Measurements from ENCODE around the gene PPP3CA. TPM values are rescaled to one million over a fixed set of nuclear protein-coding genes. Genes with fewer than 3 reads are reported as not detected.
A peak's percentile ranks its signal among the peaks of the same experiment; 100 is the strongest.
"Not testable (repeated sequence)": the region's sequence is repeated elsewhere in the genome, so short reads cannot be mapped to it uniquely, and the experiment has no call there.

PPP3CA gene
- total RNA-seq, 1 donor from 2014 or later, result 36.5 TPM

- Mint-ChIP-seq H3K4me3 (ENCODE audit: unreplicated experiment) (no peak overlapping the region), H3K4me1 (ENCODE audit: low read depth) (peaks cover 38% of the 10 kb centered on the region), H3K36me3 (ENCODE audit: low read depth) (no peaks in the 10 kb centered on the region), H3K27ac (ENCODE audit: unreplicated experiment) (no peak overlapping the region), H3K9me3 (ENCODE audit: low read depth) (no peaks in the 10 kb centered on the region), H3K27me3 (ENCODE audit: low read depth) (no peaks in the 10 kb centered on the region)
- no peak for TF ChIP-seq CTCF (IDR thresholded peaks at IDR 0.05)
- DNase-seq (ENCODE audit: low spot score), result no peak
These were observed 107.2 kb downstream of the PPP3CA start for GRCh38 chr4:101240099-101240498.

DNA sequence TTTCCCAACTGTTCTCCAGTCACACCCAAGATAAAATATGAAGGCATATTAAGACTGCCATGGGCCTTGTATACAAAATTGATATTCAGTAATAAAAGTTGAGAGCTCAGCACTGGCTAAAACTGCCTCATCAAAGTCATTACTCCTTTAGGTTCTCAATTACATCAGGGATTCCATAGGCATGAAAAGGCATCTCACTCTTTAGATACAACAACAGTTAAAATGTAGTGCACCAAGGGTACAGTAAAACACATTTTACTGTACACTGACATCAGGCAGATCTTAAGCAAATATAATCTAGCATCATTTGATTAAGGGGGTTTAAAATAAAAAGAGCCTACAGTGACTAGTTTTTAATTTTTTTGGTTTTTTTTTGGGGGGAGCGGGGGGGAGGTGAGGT is 107.7 kb downstream of the PPP3CA start:
- Mint-ChIP-seq H3K4me3 (ENCODE audit: unreplicated experiment) (no peak overlapping the region), H3K27me3 (ENCODE audit: low read depth) (no peaks in the 10 kb centered on the region), H3K9me3 (ENCODE audit: low read depth) (no peaks in the 10 kb centered on the region), H3K27ac (ENCODE audit: unreplicated experiment) (peak overlapping the region; percentile 61), H3K36me3 (ENCODE audit: low read depth) (no peaks in the 10 kb centered on the region), H3K4me1 (ENCODE audit: low read depth) (peaks cover 38% of the 10 kb centered on the region)
- TF ChIP-seq CTCF (IDR thresholded peaks at IDR 0.05), result no peak
- no peak for DNase-seq (ENCODE audit: low spot score)

- TF ChIP-seq CTCF (IDR thresholded peaks at IDR 0.05), result no peak
- Mint-ChIP-seq H3K9me3 (ENCODE audit: low read depth) (no peaks in the 10 kb centered on the region), H3K36me3 (ENCODE audit: low read depth) (no peaks in the 10 kb centered on the region), H3K4me1 (ENCODE audit: low read depth) (peaks cover 38% of the 10 kb centered on the region), H3K27me3 (ENCODE audit: low read depth) (no peaks in the 10 kb centered on the region), H3K27ac (ENCODE audit: unreplicated experiment) (peak overlapping the region; percentile 61), H3K4me3 (ENCODE audit: unreplicated experiment) (no peak overlapping the region)
- no peak for DNase-seq (ENCODE audit: low spot score)
These were observed 108.6 kb downstream of the PPP3CA start for GRCh38 chr4:101238706-101239105.

DNA sequence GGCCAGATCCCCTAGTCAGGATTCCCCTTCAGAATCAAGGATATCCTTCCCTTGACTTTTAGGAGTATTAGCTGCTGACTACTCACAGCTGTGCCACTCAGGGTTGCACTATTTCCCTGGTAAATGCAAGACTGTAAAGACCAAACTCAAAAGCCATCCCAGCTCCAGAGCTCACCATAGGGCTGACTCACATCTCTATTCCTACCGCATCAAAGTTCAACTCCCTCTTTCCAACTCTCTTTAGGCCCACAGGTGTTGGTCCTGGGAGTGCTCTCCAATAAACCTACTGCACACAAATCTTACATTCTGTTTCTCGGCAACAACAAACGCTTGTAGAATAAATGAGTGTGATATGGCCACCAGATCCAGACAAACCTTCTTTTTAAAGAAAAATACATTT is 109.6 kb downstream of the PPP3CA start:
- peak overlapping the region; percentile 27 for H3K27ac Mint-ChIP-seq (ENCODE audit: unreplicated experiment)
- H3K4me1 Mint-ChIP-seq (ENCODE audit: low read depth), result peaks cover 41% of the 10 kb centered on the region
- no peak for TF ChIP-seq CTCF (IDR thresholded peaks at IDR 0.05)
- no peak for DNase-seq (ENCODE audit: low spot score)
- H3K9me3 Mint-ChIP-seq (ENCODE audit: low read depth), result no peaks in the 10 kb centered on the region
- no peaks in the 10 kb centered on the region for H3K27me3 Mint-ChIP-seq (ENCODE audit: low read depth)
- no peak overlapping the region for H3K4me3 Mint-ChIP-seq (ENCODE audit: unreplicated experiment)
- no peaks in the 10 kb centered on the region for H3K36me3 Mint-ChIP-seq (ENCODE audit: low read depth)

DNA sequence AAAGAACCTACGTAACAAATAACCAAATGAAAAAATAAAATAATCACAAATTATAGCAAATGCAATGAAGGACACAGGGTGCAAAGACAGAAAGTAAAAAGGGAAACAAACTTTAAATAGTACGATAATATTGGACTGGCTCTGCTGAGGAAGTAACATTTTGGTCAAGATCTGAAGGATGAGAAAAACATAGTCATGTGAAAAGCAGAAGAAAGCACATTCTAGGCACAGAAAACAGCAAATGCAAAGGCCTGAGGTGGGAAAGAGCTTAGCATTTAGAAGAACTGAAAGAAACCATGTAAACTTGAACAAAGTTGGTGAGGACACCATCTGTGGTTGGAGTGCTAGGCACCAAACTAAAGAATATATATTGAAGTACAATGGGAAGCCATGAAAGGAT is 111.2 kb downstream of the PPP3CA start:
- H3K9me3 Mint-ChIP-seq (ENCODE audit: low read depth), result no peaks in the 10 kb centered on the region
- DNase-seq (ENCODE audit: low spot score), result no peak
- H3K4me3 Mint-ChIP-seq (ENCODE audit: unreplicated experiment), result no peak overlapping the region
- H3K27ac Mint-ChIP-seq (ENCODE audit: unreplicated experiment), result no peak overlapping the region
- H3K36me3 Mint-ChIP-seq (ENCODE audit: low read depth), result no peaks in the 10 kb centered on the region
- peaks cover 51% of the 10 kb centered on the region for H3K4me1 Mint-ChIP-seq (ENCODE audit: low read depth)
- no peak for TF ChIP-seq CTCF (IDR thresholded peaks at IDR 0.05)
- H3K27me3 Mint-ChIP-seq (ENCODE audit: low read depth), result no peaks in the 10 kb centered on the region

GRCh38 chr4:101234141-101234540 is 113.2 kb downstream of the PPP3CA start:
- H3K4me1 Mint-ChIP-seq (ENCODE audit: low read depth), result peaks cover 56% of the 10 kb centered on the region
- H3K27ac Mint-ChIP-seq (ENCODE audit: unreplicated experiment); H3K9me3 Mint-ChIP-seq (ENCODE audit: low read depth): not testable (repeated sequence)

More at GRCh38 chr4:101234141-101234540, 113.2 kb downstream of the PPP3CA start:
- H3K4me3 Mint-ChIP-seq (ENCODE audit: unreplicated experiment); H3K36me3 Mint-ChIP-seq (ENCODE audit: low read depth); H3K27me3 Mint-ChIP-seq (ENCODE audit: low read depth); DNase-seq (ENCODE audit: low spot score): not testable (repeated sequence)

All from chondrocyte (in vitro differentiated cells).